HepG2 (cell line): Measurements from ENCODE around the gene ITGA2. TPM values are rescaled to one million over a fixed set of nuclear protein-coding genes. Genes with fewer than 3 reads are reported as not detected.

Experiments
- ATAC-seq: fragments of 200-7000 bp; cut with Tn5 transposase; 3 replicates; pipeline ENCODE4 v1.9.1; 2020; ENCODE audit warnings: mild to moderate bottlenecking, moderate library complexity
- BruUV-seq: library from RNA; stranded (reverse); fragments of 400-500 nt; replicated peaks from 2 replicates; lab custom pipeline; 2021; lab: Mats Ljungman, UMichigan
- CTCF ChIA-PET: fragments of 300-600 bp; formaldehyde crosslinking; extraction: SDS; loops from one replicate; lab custom pipeline; 2021; ENCODE audit warnings: low total read pairs, inconsistent platforms, low intra/inter-chr PET ratio; lab: Yijun Ruan, JAX
- POLR2A ChIA-PET: fragments of 350-600 bp; sonication (Branson Sonifier 250); formaldehyde crosslinking; loops from one replicate; lab custom pipeline; 2020; ENCODE audit warnings: antibody characterized with exemption, inconsistent platforms; lab: Yijun Ruan, JAX
- DNase-seq: peaks from one replicate; pipeline ENCODE4 v3.0.0-alpha.2; 2015; ENCODE audit warnings: low spot score
- FAIRE-seq: peaks from 3 replicates; lab custom pipeline; 2011; peaks lifted over from hg19 to GRCh38; lab: Jason Lieb, UNC
- H2AFZ ChIP-seq: one replicate; pipeline ENCODE4 v1.6.1; 2011; ENCODE audit warnings: low read length, inconsistent platforms
- H3K27ac ChIP-seq: fragments of 300-600 bp; 3 replicates; pipeline ENCODE4 v1.8.0; 2011; ENCODE audit warnings: mixed run types, mild to moderate bottlenecking, mixed read lengths, low read length, inconsistent platforms; ENCODE audit not compliant: insufficient read depth; ENCODE audit errors: extremely low read length
- H3K27me3 ChIP-seq, 2 experiments: fragments of 200-600 bp in 1 of 2; 2 replicates in 1 of 2; 3 replicates in 1 of 2; pipeline versions ENCODE4 v1.6.0 to v1.8.0; 2011; ENCODE audit warnings: low read length in 2 of 2, mild to moderate bottlenecking in 2 of 2, moderate library complexity in 2 of 2, inconsistent platforms in 1 of 2; ENCODE audit not compliant: insufficient read depth in 2 of 2, control insufficient read depth in 1 of 2
- H3K36me3 ChIP-seq, 2 experiments: fragments of 200-600 bp in 1 of 2; replicated peaks in 1 of 2; 2 replicates in 1 of 2; 3 replicates in 1 of 2; pipeline versions ENCODE4 v1.5.1 to v1.8.0; 2011; ENCODE audit warnings: low read length in 2 of 2, inconsistent platforms in 1 of 2; ENCODE audit not compliant: insufficient read depth in 2 of 2, control insufficient read depth in 1 of 2
- H3K4me1 ChIP-seq: 2 replicates; pipeline ENCODE4 v1.5.1; 2012; ENCODE audit warnings: low read length, inconsistent platforms; ENCODE audit not compliant: insufficient read depth
- H3K4me2 ChIP-seq: 2 replicates; pipeline ENCODE4 v1.6.0; 2011; ENCODE audit warnings: low read depth, low read length, inconsistent platforms
- H3K4me3 ChIP-seq, 3 experiments: fragments of 200-600 bp in 1 of 3; sonication (generic), shearing (Covaris generic) in 1 of 3; replicated peaks in 1 of 3; 2 replicates each; pipeline ENCODE4 v1.5.1; 2011 to 2016; ENCODE audit warnings: low read length in 3 of 3, inconsistent platforms in 2 of 3, low read depth in 2 of 3, mild to moderate bottlenecking in 2 of 3, control low read depth in 1 of 3, mixed read lengths in 1 of 3; ENCODE audit not compliant: insufficient read depth in 1 of 3
- H3K79me2 ChIP-seq: one replicate; pipeline ENCODE4 v1.6.1; 2011; ENCODE audit warnings: low read length, inconsistent platforms; ENCODE audit not compliant: insufficient read depth
- H3K9ac ChIP-seq: 2 replicates; pipeline ENCODE4 v1.6.0; 2011; ENCODE audit warnings: mild to moderate bottlenecking, low read depth, low read length, inconsistent platforms; ENCODE audit not compliant: insufficient read depth
- H3K9me3 ChIP-seq: 2 replicates; pipeline ENCODE4 v1.5.1; 2012; ENCODE audit warnings: mild to moderate bottlenecking, low read length
- H4K20me1 ChIP-seq: 2 replicates; pipeline ENCODE4 v1.6.0; 2011; ENCODE audit warnings: inconsistent platforms, mild to moderate bottlenecking, low read length, moderate library complexity; ENCODE audit not compliant: insufficient read depth
- HES4 ChIP-seq: sonication (generic); formaldehyde crosslinking; IDR thresholded peaks from 2 replicates; pipeline ENCODE4 v1.9.0; 2021; ENCODE audit warnings: mild to moderate bottlenecking, missing genetic modification reagents, borderline replicate concordance
- PAWR ChIP-seq: sonication (generic); formaldehyde crosslinking; IDR thresholded peaks from 2 replicates; pipeline ENCODE4 v1.4.0; 2020; ENCODE audit warnings: missing genetic modification reagents, mild to moderate bottlenecking, borderline replicate concordance
- RBAK ChIP-seq: sonication (generic); formaldehyde crosslinking; IDR thresholded peaks from 2 replicates; pipeline ENCODE4 v1.5.1; 2020; ENCODE audit warnings: mild to moderate bottlenecking, missing genetic modification reagents
- RORA ChIP-seq: sonication (generic); formaldehyde crosslinking; IDR thresholded peaks from 2 replicates; pipeline ENCODE4 v1.5.0; 2020; ENCODE audit warnings: mild to moderate bottlenecking, missing genetic modification reagents, moderate library complexity
- SALL2 ChIP-seq: sonication (generic); formaldehyde crosslinking; IDR thresholded peaks from 2 replicates; pipeline ENCODE4 v1.8.1; 2023; ENCODE audit warnings: mild to moderate bottlenecking, missing genetic modification reagents, inconsistent platforms
- SOX13 ChIP-seq, 3 experiments: fragments of 450-650 bp in 1 of 3; sonication (generic) in 1 of 3; formaldehyde crosslinking in 1 of 3; IDR thresholded peaks in 2 of 3; conservative IDR thresholded peaks in 1 of 3; 2 replicates each; pipeline versions ENCODE4 v1.5.0 to v1.6.1; 2016 to 2020; ENCODE audit warnings: antibody characterized with exemption in 1 of 3, mild to moderate bottlenecking in 1 of 3, missing compliant biosample characterization in 1 of 3, missing genetic modification reagents in 1 of 3, moderate library complexity in 1 of 3
- ZNF253 ChIP-seq: sonication (generic); formaldehyde crosslinking; IDR thresholded peaks from 2 replicates; pipeline ENCODE4 v1.8.0; 2022; ENCODE audit warnings: mild to moderate bottlenecking, missing genetic modification reagents, borderline replicate concordance
- ZNF703 ChIP-seq: sonication (generic); formaldehyde crosslinking; IDR thresholded peaks from 2 replicates; pipeline ENCODE4 v1.5.1; 2020; ENCODE audit warnings: missing genetic modification reagents, mild to moderate bottlenecking, moderate library complexity, borderline replicate concordance
- whole genome bisulfite sequencing: methylation state at CpG from one replicate; pipeline ENCODE4 v1.1.6; 2017; ENCODE audit warnings: low lambda C conversion rate; 5-methylcytosine and 5-hydroxymethylcytosine counted together
- in situ Hi-C: cut with HindIII; loops from 2 replicates; pipeline ENCODE4 v1.10.0; 2017; ENCODE audit warnings: low pct_unique_long_range_greater_than_20kb; ENCODE audit not compliant: extremely low pct_ligation_motif_present
- intact Hi-C: fragments of 100-400 bp; cut with micrococcal nuclease; formaldehyde crosslinking; loops from one replicate; pipeline ENCODE4 v1.10.0; 2022; ENCODE audit not compliant: unreplicated experiment
- polyA plus RNA-seq, 8 experiments: library from polyadenylated mRNA; depleted of rRNA in 3 of 8; stranded (reverse) in 7 of 8; unstranded in 1 of 8; fragments of >200 nt; fragmentation: Illumina TruSeq in 4 of 8; extraction: Trizol in 4 of 8; gene quantifications; 2 replicates each; pipeline versions ENCODE4 v1.2.1 to v1.2.3, GENCODE V29; 2011 to 2016; ENCODE audit warnings: low read depth in 4 of 8, missing spikeins in 1 of 8, mixed read lengths in 1 of 8; ENCODE audit not compliant: insufficient read depth in 1 of 8
- total RNA-seq, 5 experiments: library from RNA; depleted of rRNA; stranded (reverse); fragments of >200 nt; fragmentation: Illumina TruSeq; extraction: Trizol; gene quantifications; 2 replicates each; pipeline ENCODE4 v1.2.3, GENCODE V29; 2016; ENCODE audit warnings: low read depth in 1 of 5
- TF ChIP-seq, protein P1 (sequence below): sonication (generic); formaldehyde crosslinking; IDR thresholded peaks from 2 replicates; pipeline ENCODE4 v1.4.0; 2020; ENCODE audit warnings: missing genetic modification reagents
- TF ChIP-seq, protein P2 (sequence below): sonication (generic); formaldehyde crosslinking; conservative IDR thresholded peaks from 2 replicates; pipeline ENCODE4 v1.4.0; 2020; ENCODE audit warnings: mild to moderate bottlenecking, missing genetic modification reagents, moderate library complexity
- TF ChIP-seq, protein P3 (sequence below), 2 experiments: sonication (generic) in 1 of 2; formaldehyde crosslinking in 1 of 2; IDR thresholded peaks; 2 replicates each; pipeline versions ENCODE4 v1.6.1 to v1.9.0; 2014 to 2022; ENCODE audit warnings: antibody characterized with exemption in 1 of 2, borderline replicate concordance in 1 of 2, inconsistent platforms in 1 of 2, low read depth in 1 of 2, missing genetic modification reagents in 1 of 2

The ITGA2 gene
- total and polyA plus RNA-seq, 2 of the 13 experiments (the other 11 are each of a cell fraction or from before 2014, with no cell fraction given), result 15.8 to 58.3 TPM

DNA sequence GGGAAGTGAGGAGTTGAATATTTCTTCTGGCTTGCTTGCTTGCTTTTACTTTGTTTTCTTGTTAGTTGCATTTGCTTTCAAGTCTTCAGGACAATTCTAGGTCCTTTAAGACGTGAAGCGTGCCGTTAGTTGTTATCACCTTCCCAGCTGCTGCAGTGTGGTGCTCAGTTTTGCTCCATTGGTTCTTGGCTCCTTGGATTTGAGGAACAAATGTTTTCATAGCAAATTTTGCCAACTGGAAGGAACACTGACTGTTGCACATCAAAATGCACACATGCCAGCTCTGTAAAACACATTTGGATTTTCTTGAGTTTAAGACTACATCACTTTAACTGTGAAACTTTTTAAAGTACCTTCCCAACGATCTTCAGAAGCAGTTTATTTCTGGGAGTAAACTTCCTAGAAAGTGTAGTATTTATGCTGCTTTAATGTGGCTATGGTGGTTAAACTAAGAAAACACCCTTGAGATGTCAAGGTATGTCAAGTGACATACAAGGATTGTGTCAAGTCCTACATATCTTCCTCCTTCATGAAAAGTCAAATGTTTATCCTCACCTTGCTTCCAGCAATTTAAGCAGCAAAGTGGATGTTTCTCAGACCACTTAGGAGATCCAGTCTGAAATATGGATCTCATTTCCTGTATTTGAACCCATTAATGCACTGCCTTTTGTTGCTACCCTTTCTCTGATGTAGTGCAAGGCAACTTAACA is 95.5 kb downstream of the ITGA2 start:
- Histone ChIP-seq H3K79me2 (no peaks in the 10 kb centered on the region), H2AFZ (no peak overlapping the region), H3K9me3 (no peaks in the 10 kb centered on the region), H3K4me2 (no peak overlapping the region), H3K4me3 (no peak overlapping the region), H4K20me1 (no peaks in the 10 kb centered on the region), H3K9ac (no peak overlapping the region), H3K36me3 (peaks cover 25 to 91% of the 10 kb centered on the region in 2 experiments), H3K27ac (no peak overlapping the region), H3K4me1 (no peaks in the 10 kb centered on the region), H3K27me3 (no peaks in the 10 kb centered on the region)
- 95% methylated on average over 4 of the region's 4 CpGs for WGBS
- in situ Hi-C loops, result no loop called here
- ATAC-seq (no peak), DNase-seq (no peak), FAIRE-seq (no peak)
- POLR2A ChIA-PET, result no interaction called here
- intact Hi-C loops, result no loop called here
- BruUV-seq, result no TSS peak
- CTCF ChIA-PET, result no interaction called here
- TF ChIP-seq, protein P1, sequence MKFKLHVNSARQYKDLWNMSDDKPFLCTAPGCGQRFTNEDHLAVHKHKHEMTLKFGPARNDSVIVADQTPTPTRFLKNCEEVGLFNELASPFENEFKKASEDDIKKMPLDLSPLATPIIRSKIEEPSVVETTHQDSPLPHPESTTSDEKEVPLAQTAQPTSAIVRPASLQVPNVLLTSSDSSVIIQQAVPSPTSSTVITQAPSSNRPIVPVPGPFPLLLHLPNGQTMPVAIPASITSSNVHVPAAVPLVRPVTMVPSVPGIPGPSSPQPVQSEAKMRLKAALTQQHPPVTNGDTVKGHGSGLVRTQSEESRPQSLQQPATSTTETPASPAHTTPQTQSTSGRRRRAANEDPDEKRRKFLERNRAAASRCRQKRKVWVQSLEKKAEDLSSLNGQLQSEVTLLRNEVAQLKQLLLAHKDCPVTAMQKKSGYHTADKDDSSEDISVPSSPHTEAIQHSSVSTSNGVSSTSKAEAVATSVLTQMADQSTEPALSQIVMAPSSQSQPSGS (CRISPR knock-in tag), result no peak
- no peak for TF ChIP-seq PAWR (CRISPR knock-in tag)
- TF ChIP-seq, protein P2, sequence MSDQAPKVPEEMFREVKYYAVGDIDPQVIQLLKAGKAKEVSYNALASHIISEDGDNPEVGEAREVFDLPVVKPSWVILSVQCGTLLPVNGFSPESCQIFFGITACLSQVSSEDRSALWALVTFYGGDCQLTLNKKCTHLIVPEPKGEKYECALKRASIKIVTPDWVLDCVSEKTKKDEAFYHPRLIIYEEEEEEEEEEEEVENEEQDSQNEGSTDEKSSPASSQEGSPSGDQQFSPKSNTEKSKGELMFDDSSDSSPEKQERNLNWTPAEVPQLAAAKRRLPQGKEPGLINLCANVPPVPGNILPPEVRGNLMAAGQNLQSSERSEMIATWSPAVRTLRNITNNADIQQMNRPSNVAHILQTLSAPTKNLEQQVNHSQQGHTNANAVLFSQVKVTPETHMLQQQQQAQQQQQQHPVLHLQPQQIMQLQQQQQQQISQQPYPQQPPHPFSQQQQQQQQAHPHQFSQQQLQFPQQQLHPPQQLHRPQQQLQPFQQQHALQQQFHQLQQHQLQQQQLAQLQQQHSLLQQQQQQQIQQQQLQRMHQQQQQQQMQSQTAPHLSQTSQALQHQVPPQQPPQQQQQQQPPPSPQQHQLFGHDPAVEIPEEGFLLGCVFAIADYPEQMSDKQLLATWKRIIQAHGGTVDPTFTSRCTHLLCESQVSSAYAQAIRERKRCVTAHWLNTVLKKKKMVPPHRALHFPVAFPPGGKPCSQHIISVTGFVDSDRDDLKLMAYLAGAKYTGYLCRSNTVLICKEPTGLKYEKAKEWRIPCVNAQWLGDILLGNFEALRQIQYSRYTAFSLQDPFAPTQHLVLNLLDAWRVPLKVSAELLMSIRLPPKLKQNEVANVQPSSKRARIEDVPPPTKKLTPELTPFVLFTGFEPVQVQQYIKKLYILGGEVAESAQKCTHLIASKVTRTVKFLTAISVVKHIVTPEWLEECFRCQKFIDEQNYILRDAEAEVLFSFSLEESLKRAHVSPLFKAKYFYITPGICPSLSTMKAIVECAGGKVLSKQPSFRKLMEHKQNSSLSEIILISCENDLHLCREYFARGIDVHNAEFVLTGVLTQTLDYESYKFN (CRISPR knock-in tag), result no peak
- no peak for TF ChIP-seq SOX13 (IDR thresholded peaks at IDR 0.05)
- no peak for TF ChIP-seq SOX13 (CRISPR knock-in tag; conservative IDR thresholded peaks at IDR 0.05 in 1 of 2, IDR thresholded peaks at IDR 0.05 in 1 of 2)
- TF ChIP-seq, protein P3, sequence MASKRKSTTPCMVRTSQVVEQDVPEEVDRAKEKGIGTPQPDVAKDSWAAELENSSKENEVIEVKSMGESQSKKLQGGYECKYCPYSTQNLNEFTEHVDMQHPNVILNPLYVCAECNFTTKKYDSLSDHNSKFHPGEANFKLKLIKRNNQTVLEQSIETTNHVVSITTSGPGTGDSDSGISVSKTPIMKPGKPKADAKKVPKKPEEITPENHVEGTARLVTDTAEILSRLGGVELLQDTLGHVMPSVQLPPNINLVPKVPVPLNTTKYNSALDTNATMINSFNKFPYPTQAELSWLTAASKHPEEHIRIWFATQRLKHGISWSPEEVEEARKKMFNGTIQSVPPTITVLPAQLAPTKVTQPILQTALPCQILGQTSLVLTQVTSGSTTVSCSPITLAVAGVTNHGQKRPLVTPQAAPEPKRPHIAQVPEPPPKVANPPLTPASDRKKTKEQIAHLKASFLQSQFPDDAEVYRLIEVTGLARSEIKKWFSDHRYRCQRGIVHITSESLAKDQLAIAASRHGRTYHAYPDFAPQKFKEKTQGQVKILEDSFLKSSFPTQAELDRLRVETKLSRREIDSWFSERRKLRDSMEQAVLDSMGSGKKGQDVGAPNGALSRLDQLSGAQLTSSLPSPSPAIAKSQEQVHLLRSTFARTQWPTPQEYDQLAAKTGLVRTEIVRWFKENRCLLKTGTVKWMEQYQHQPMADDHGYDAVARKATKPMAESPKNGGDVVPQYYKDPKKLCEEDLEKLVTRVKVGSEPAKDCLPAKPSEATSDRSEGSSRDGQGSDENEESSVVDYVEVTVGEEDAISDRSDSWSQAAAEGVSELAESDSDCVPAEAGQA (IDR thresholded peaks at IDR 0.05; ENCODE audit: low read depth), result no peak
- TF ChIP-seq, protein P3 (CRISPR knock-in tag; IDR thresholded peaks at IDR 0.05; ENCODE audit: borderline replicate concordance), result no peak
- TF ChIP-seq RORA (CRISPR knock-in tag), result no peak
- TF ChIP-seq ZNF253 (CRISPR knock-in tag), result no peak
- TF ChIP-seq SALL2 (CRISPR knock-in tag), result no peak
- no peak for TF ChIP-seq HES4 (CRISPR knock-in tag)
- TF ChIP-seq ZNF703 (CRISPR knock-in tag), result no peak
- TF ChIP-seq RBAK (CRISPR knock-in tag), result no peak
